ENCODE data around the gene KLHL2. TPM values are rescaled to one million over a fixed set of nuclear protein-coding genes. Genes with fewer than 3 reads are reported as not detected.

Gene KLHL2
- total and polyA plus RNA-seq, 2 donors (not counting 3 experiments of a cell fraction or from before 2014, with no cell fraction given) = 9.9 to 22.1 TPM

DNA sequence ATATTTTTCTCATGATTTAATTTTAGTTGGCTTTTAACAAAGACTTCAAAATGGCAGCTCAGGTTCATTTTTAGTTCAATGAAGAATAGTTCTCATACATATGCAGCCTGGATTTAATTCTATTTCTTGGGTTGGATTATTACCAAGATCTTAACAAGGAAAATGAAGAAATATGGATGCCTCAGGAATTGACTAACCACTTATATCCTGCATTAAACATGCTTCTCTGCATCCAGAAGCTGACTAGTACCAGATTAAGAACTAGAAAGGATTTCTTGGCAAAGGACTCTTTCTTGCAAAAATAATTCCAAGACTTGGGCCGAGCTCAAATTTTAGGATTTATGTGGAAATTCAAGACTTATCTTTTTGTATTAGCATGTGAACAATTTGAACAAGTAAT is 5.6 kb upstream of the KLHL2 start:
- H3K9ac ChIP-seq (replicated peaks; ENCODE audit: extremely low read depth, insufficient read depth, low read length) = no peak overlapping the region
- no TSS peak for BruUV-seq (replicated peaks)
- no peak for TF ChIP-seq JUN (IDR thresholded peaks at IDR 0.05; ENCODE audit: borderline replicate concordance, insufficient read depth, insufficient read length, low read depth)
- TF ChIP-seq, protein P1, sequence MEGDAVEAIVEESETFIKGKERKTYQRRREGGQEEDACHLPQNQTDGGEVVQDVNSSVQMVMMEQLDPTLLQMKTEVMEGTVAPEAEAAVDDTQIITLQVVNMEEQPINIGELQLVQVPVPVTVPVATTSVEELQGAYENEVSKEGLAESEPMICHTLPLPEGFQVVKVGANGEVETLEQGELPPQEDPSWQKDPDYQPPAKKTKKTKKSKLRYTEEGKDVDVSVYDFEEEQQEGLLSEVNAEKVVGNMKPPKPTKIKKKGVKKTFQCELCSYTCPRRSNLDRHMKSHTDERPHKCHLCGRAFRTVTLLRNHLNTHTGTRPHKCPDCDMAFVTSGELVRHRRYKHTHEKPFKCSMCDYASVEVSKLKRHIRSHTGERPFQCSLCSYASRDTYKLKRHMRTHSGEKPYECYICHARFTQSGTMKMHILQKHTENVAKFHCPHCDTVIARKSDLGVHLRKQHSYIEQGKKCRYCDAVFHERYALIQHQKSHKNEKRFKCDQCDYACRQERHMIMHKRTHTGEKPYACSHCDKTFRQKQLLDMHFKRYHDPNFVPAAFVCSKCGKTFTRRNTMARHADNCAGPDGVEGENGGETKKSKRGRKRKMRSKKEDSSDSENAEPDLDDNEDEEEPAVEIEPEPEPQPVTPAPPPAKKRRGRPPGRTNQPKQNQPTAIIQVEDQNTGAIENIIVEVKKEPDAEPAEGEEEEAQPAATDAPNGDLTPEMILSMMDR (IDR thresholded peaks at IDR 0.05; ENCODE audit: extremely low read depth in 1 of 2, insufficient read depth in 1 of 2, low read depth in 1 of 2, low read length in 2 of 2) = no peak
- TF ChIP-seq POLR2A (IDR thresholded peaks at IDR 0.05; ENCODE audit: low read depth, low read length) = no peak
- no peak for TF ChIP-seq POLR2AphosphoS5 (IDR thresholded peaks at IDR 0.05; ENCODE audit: insufficient read depth, low read depth, low read length)
- no peak for TF ChIP-seq FOS (IDR thresholded peaks at IDR 0.05; ENCODE audit: borderline replicate concordance, insufficient read depth, low read length)
- no peak for TF ChIP-seq GATA2 (IDR thresholded peaks at IDR 0.05; ENCODE audit: insufficient read depth, insufficient read length, low read depth, low read length)
- no peak for TF ChIP-seq MAX (IDR thresholded peaks at IDR 0.05; ENCODE audit: insufficient read depth, insufficient read length)
- no peak for TF ChIP-seq MYC (IDR thresholded peaks at IDR 0.05; ENCODE audit: low read depth, low read length)
- no peak for TF ChIP-seq EZH2 (IDR thresholded peaks at IDR 0.05; ENCODE audit: borderline replicate concordance, low read depth, low read length, severe bottlenecking)
- CTCF ChIA-PET = interaction anchor here (1.0 to 1.9 kb wide), 2 partner anchors 11 to 71 kb away, joined by 3 to 7 read pairs; no protein-coding TSS in a partner anchor
- no peaks in the 10 kb centered on the region for H3K36me3 ChIP-seq (ENCODE audit: control insufficient read depth in 2 of 2, extremely low read depth in 1 of 2, insufficient read depth in 2 of 2, low read length in 2 of 2)
- H3K27me3 ChIP-seq (ENCODE audit: control insufficient read depth in 2 of 2, insufficient read depth in 2 of 2, low read length in 2 of 2) = no peaks in the 10 kb centered on the region
- H3K4me1 ChIP-seq (ENCODE audit: control insufficient read depth, extremely low read depth, insufficient read depth, low read length) = peaks cover 6% of the 10 kb centered on the region
- H4K20me1 ChIP-seq (replicated peaks; ENCODE audit: control insufficient read depth, extremely low read depth, insufficient read depth, low read length) = no peaks in the 10 kb centered on the region
- H3K27ac ChIP-seq (ENCODE audit: insufficient read depth, low read depth, low read length) = no peak overlapping the region
- DNase-seq (ENCODE audit: low read depth, low spot score) = no peak
- dilution Hi-C loops (cut with MboI; ENCODE audit: extremely low pct_ligation_motif_present, low sequenced_read_pairs) (no loop called here), intact Hi-C loops (cut with micrococcal nuclease) (no loop called here)
- H3K9me1 ChIP-seq (replicated peaks; ENCODE audit: control insufficient read depth, extremely low read depth, insufficient read depth, low read length) = no peaks in the 10 kb centered on the region
- POLR2A ChIA-PET = no interaction called here
- no peaks in the 10 kb centered on the region for H3K79me2 ChIP-seq (ENCODE audit: control insufficient read depth, insufficient read depth, low read length)
- no peak overlapping the region for H3K4me2 ChIP-seq (ENCODE audit: insufficient read depth, low read length)
- no peaks in the 10 kb centered on the region for H3K9me3 ChIP-seq (replicated peaks; ENCODE audit: control insufficient read depth, insufficient read depth, low read length)
- FAIRE-seq = no peak
- no peak overlapping the region for H2AFZ ChIP-seq (ENCODE audit: low read depth, low read length)
- H3K4me3 ChIP-seq (replicated peaks in 1 of 3; ENCODE audit: insufficient read depth in 1 of 3, low read depth in 1 of 3, low read length in 3 of 3) = no peak overlapping the region

Data from endothelial cell of umbilical vein (primary cell).